AG04449 (cell line): ENCODE measurements around the gene LBR.

Experiments
- CTCF ChIA-PET: fragments of 350-600 bp; formaldehyde crosslinking; extraction: SDS; loops from one replicate; lab custom pipeline; 2021; ENCODE audit warnings: antibody characterized with exemption; lab: Yijun Ruan, JAX
- POLR2A ChIA-PET: fragments of 400-600, 350-600 bp; formaldehyde crosslinking; extraction: SDS; loops from one replicate; lab custom pipeline; 2020; ENCODE audit warnings: antibody characterized with exemption, inconsistent platforms; lab: Yijun Ruan, JAX
- DNase-seq: peaks from one replicate; pipeline ENCODE4 v3.0.0-alpha.2; 2010; ENCODE audit warnings: low read depth, low spot score
- H3K4me3 ChIP-seq: 2 replicates; pipeline ENCODE4 v1.5.1; 2011; ENCODE audit warnings: low read depth, mild to moderate bottlenecking, control low read depth, low read length
- CTCF ChIP-seq: IDR thresholded peaks from one replicate; pipeline ENCODE4 v1.5.1; 2011; ENCODE audit warnings: mild to moderate bottlenecking, moderate library complexity, low read length, control low read depth, inconsistent platforms; ENCODE audit not compliant: insufficient read depth; ENCODE audit errors: missing control alignments

LBR gene

GRCh38 chr1:225418598-225418997, 9.2 kb downstream of the LBR start:
- CTCF ChIA-PET, result interaction anchor here (1.4 kb wide), 1 partner anchor 15 kb away, joined by 3 read pairs; no protein-coding TSS in a partner anchor
- no peak overlapping the region for H3K4me3 ChIP-seq
- POLR2A ChIA-PET, result no interaction called here
- no peak for DNase-seq
- no peak for TF ChIP-seq CTCF

DNA sequence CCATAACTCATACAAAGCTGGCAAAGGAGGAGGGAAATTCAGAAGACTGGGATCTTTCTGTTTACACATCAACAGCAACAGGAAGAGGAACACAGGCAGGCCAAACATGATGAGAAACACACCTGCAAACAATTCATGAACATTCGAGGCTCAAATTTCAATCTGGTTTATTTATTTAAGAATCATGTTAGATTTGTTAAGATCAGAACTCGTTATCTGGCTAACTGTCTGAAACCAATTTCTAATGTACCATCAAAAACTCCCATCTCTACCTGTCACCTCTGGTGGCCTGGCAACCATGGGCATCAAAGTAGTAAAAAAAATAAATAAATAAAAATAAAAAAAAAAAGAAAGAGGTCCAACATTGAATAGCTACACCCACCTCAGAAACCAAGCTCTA, 9.8 kb downstream of the LBR start:
- DNase-seq, result no peak
- ChIA-PET POLR2A (no interaction called here), CTCF (interaction anchor here (1.4 kb wide), 1 partner anchor 14 kb away, joined by 3 read pairs; no protein-coding TSS in a partner anchor)
- no peak overlapping the region for H3K4me3 ChIP-seq
- TF ChIP-seq CTCF, result no peak

- TF ChIP-seq CTCF, result no peak
- no peak for DNase-seq
- H3K4me3 ChIP-seq, result no peak overlapping the region
- ChIA-PET CTCF (interaction anchor here (1.7 kb wide), 1 partner anchor 9 kb away, joined by 5 read pairs; no protein-coding TSS in a partner anchor), POLR2A (no interaction called here)
Observed at GRCh38 chr1:225415967-225416745, 11.7 kb downstream of the LBR start.

DNA sequence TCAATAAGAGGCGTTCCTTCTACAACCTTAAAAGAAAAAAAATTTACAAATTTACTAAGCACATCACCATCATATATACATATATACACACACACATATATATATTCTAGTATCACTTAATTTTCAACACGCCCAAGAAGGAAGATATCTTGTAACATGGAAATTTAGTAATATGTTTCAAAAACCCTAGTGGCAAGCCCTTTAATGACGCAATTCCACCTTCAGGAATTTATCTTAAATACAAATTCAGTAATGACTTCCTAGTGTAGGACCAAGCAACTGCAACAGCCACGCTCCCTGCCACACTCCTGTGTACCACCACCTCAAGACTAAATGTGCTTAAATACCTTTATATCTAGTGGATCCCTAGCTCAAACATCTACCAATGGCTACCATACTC, 12.5 kb downstream of the LBR start:
- ChIA-PET CTCF (interaction anchor here (1.0 kb wide), 1 partner anchor 572 kb away, joined by 3 read pairs; no protein-coding TSS in a partner anchor), POLR2A (no interaction called here)
- no peak for DNase-seq
- H3K4me3 ChIP-seq, result no peak overlapping the region
- no peak for TF ChIP-seq CTCF

GRCh38 chr1:225413708-225414375, 14.0 kb downstream of the LBR start:
- no peak for TF ChIP-seq CTCF
- CTCF ChIA-PET, result no interaction called here
- no peak overlapping the region for H3K4me3 ChIP-seq
- no peak for DNase-seq
- POLR2A ChIA-PET, result no interaction called here

GRCh38 chr1:225412803-225413351, 15.0 kb downstream of the LBR start:
- no peak for TF ChIP-seq CTCF
- CTCF ChIA-PET, result no interaction called here
- POLR2A ChIA-PET, result no interaction called here
- no peak overlapping the region for H3K4me3 ChIP-seq
- DNase-seq, result no peak
